PC-9 (cell line): ENCODE measurements around the gene KCNG4.

Experiments used
- EZH2 ChIP-seq: fragments of 200-600 bp; sonication (generic); IDR thresholded peaks from 2 replicates; pipeline ENCODE4 v1.8.0; 2017; ENCODE audit warnings: antibody characterized with exemption, low read depth
- TF ChIP-seq, protein P1 (sequence below): fragments of 200-600 bp; sonication (generic); conservative IDR thresholded peaks from 2 replicates; pipeline ENCODE4 v1.6.1; 2017; ENCODE audit warnings: mixed run types, antibody characterized with exemption, mild to moderate bottlenecking, moderate library complexity

DNA sequence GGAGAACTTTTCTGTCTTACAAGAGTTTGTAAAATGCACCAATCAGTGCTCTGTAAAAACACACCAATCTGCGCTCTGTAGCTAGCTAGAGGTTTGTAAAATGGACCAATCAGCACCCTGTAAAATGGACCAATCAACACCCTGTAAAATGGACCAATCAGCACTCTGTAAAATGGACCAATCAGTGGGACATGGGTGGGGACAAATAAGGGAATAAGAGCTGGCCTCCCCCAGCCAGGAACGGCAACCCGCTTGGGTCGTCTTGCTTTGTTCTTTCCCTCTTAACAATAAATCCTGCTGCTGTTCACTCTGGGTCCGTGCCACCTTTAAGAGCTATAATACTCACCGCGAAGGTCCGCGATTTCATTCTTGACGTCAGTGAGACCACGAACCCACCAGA, 18.5 kb upstream of the KCNG4 start:
- TF ChIP-seq, protein P1, sequence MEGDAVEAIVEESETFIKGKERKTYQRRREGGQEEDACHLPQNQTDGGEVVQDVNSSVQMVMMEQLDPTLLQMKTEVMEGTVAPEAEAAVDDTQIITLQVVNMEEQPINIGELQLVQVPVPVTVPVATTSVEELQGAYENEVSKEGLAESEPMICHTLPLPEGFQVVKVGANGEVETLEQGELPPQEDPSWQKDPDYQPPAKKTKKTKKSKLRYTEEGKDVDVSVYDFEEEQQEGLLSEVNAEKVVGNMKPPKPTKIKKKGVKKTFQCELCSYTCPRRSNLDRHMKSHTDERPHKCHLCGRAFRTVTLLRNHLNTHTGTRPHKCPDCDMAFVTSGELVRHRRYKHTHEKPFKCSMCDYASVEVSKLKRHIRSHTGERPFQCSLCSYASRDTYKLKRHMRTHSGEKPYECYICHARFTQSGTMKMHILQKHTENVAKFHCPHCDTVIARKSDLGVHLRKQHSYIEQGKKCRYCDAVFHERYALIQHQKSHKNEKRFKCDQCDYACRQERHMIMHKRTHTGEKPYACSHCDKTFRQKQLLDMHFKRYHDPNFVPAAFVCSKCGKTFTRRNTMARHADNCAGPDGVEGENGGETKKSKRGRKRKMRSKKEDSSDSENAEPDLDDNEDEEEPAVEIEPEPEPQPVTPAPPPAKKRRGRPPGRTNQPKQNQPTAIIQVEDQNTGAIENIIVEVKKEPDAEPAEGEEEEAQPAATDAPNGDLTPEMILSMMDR = no peak
- TF ChIP-seq EZH2 = no peak
